ENCODE results near the gene PDE1C.

The PDE1C gene

DNA sequence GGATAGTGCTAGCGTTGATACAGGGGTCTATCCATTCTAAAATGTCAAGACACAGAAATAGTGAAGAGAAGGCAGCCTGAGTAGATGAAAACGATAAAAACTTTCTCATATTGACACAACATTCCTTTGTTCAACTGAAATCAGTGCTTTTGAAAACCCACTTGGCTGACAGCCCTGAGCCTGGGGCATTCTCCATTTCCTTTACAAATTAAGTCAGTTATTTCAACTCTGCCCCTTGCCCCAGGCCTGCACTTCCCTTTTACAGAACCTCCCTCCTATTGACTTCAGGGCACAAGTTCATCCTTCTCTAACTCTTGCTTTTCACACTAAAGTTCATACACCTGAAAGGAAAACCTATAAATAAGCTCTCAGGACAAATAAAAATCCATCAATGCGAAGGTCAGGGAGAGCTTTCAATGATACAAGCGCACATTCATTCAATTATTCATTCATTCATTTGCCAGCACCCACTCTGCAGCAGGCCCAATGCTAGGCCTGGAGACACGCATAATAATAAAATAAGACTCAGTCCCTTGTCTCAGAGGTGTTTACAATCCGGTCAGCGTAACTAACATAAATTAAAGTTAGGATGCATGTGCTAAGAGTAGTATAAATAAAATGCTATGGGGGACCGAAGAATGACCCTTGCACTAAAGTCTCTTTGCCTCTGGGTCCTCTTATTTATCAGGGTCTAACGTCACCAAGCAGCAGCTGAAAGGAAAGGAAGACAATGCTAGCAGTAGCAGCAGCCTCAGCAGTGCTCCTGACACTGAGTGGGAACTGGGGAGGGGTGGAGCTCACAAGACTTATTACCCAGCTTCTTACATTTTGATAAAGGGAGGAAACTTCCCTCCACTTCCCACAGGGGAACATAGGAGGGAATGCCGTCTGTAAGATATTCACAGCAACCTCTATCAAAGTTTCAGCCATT lies 134.8 kb downstream of the PDE1C start:
- no peak for DNase-seq

DNA sequence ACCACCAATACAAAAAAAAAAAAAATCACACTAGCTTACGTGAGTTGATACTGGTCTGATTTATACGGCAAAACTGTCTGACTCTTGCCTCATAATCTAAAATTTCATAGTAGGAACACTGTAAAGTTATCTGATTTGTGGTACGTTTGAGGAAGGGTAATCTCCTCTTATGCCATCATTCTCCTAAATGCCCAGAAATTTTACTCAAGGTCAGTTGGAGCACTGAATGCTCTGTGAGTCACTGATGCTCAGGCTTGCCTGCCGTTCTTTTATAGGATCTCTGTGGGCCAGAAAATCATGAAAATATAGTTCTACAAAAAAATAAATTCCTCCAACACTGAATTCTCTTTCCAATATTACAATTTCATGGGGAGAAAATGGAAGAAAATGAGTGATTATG lies 135.7 kb downstream of the PDE1C start:
- DNase-seq = no peak

DNA sequence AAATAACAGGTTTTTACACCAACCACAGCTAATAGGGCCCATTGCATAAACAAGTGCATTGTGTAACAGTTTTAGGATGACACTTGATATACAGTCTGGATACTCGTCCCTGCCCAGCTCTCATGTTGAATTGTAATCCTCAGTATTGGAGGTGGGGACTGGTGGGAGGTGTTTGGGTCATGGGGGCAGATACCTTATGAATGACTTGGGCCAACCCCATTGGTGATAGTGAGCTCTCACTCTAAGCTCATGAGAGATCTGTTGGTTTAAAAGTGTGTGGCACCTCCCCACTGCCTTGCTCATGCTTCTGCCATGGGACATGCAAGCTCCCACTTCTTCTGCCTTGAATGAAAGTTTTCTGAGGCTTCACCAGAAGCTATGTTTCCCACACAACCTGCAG lies 136.7 kb downstream of the PDE1C start:
- DNase-seq = no peak

GRCh38 chr7:31926991-31927584 lies 143.1 kb downstream of the PDE1C start:
- DNase-seq = no peak

DNA sequence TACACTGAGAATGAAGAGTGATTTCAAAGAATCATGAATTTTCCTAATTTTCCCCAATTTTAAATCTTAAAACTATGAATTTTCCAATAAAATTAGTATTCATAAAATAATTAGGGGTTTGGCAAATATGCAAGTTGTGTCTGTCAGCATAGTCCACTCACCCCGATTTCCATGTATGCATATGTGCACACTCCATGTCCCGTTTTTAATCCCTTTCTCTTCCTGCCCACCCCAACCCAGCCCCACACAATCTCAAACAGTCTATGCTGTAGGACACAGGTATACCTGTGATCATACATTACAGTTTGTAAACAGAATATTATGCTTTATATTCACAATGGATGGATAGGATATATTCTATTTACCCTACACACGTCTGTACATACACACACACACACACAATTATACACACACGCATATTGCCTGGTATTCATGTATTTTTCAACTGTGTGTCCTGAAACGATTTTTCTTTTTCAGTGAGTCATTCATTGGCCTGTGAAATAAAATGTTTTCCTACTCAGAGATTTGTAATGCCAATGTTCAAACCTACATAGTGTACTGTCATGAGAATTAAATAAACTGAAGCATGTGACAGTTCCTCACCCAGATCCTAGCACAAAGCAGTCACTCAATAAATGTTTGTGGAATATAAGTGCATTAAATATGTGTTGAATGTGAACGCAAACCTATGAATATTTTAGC lies 144.3 kb downstream of the PDE1C start:
- DNase-seq = no peak

DNA sequence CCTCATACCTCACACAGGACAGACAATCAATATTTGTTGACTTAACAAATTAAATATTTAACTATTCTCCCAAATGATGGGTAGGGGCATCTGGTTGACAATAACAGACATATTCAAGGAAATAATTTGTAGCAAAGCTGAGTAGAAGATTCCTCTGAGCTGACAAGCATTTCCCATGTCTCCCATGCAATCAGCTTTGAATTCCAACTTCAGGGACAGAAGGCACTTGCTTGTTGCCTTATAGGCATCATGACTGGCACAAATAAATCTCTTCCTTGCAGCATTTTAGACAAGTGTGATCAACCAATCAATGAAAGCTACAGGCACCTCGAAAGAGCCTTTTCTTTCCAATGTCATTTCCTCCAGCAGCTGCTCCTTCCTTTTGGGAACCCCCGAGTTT lies 146.0 kb downstream of the PDE1C start:
- no peak for DNase-seq

DNA sequence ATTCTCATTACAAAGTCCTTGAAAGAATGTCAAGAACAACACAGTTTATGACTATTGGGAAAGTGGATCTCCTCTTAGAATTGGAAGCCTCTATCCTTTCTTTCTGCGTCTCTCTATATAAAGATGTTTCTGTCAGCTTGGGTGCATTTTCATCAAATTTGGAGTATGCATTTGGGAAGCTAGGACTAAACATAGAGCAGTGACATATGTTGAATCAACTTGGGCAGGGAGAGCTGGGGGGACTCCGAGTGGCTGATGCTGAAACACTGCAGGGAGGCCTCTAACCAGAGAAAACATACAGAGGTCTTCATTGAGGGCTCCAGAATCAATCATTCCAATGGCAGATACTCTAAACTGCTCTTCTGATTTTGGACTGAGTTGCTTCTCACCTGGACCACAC lies 147.4 kb downstream of the PDE1C start:
- no peak for DNase-seq

DNA sequence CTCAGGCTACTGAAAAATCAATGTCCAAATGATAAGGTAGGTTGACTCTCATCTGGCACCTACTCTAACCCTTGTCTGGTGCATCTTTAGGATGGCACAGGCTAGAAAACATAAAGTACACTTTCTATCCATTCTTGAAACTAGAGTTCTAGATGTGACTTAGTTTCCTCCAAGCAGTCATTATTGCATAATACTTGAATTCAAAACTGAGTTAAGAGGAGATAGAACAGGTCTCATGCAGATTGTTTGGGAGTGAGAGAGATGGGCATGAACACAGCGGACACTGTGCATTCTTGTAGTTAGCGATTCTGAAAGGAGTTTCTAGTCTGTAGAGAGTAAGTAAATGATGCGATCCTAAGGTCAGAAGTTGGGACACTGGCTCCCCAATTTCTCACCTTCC lies 149.2 kb downstream of the PDE1C start:
- no peak for DNase-seq

- no peak for DNase-seq
Observed at GRCh38 chr7:31919678-31920369, 150.4 kb downstream of the PDE1C start.

DNA sequence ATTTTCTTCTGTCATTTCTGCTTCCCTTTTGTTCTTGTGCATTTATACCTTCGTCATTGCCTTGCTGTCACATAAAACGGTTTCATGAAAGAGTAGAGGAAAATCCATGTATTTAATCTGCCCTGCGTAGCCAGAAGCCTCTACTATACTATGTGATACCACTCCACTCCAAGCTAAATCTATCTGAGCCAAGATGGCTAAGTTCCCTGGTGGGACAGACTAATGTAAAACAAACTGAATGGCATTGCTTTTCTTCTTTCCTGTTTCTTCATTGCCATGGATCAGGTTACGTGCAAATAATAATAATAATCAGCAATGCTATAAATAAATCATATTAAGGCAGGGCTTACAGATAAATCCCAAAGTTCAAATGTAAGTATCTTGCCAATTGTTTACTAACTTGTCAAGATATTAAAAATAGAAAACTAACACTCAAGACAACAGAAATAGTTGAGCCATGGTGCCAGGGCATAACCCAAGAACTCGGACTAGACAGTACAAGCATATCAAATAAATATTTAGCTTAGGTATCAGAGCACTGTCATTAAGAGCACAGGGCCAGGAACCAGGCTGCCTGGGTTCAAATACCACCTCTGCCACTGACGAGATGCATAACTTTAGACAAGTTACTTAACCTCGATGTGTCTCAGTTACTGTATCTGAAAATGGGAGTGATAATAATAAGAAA lies 151.4 kb downstream of the PDE1C start:
- DNase-seq = no peak

DNA sequence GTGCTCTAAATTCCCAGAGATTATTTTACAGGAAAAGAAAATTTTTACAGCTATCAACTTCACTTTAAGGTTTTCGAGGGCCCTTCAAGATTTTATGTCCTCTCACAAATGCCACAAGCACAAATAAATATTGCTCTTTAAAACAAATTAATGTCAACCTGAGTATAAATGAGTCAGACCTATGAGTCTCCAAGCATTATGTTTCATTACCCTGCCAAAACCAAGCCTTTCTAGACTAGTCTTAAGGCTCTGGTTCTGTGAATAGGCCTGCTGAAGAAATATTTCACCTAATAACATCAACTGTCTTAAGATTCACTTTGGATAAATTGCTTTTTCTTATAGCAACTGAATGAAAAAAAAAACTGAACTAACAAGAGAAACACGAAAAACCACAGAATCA lies 153.0 kb downstream of the PDE1C start:
- DNase-seq = no peak

- no peak for DNase-seq
Observed at GRCh38 chr7:31910191-31910590, 160.0 kb downstream of the PDE1C start.

- DNase-seq = no peak
Observed at GRCh38 chr7:31906479-31907171, 163.6 kb downstream of the PDE1C start.

DNA sequence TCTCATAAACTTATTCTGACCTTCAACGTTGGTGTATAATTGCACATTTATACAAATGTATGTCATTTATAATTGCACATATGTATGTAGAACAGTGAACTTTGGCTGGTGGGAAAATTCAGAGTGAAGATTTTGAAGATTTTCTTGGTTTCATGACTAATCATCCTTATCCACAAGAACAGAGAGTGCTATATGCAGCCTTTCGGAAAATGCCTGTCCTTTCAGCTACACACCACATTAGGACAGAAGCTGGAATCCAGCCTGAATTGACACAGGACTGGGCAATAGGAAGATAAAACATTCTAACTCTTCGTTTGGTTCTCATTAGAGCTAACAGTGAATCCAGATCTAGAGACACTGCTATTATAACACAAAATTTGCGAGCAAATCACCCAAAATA lies 166.2 kb downstream of the PDE1C start:
- no peak for DNase-seq

- no peak for DNase-seq
Observed at GRCh38 chr7:31899356-31899927, 170.8 kb downstream of the PDE1C start.

DNA sequence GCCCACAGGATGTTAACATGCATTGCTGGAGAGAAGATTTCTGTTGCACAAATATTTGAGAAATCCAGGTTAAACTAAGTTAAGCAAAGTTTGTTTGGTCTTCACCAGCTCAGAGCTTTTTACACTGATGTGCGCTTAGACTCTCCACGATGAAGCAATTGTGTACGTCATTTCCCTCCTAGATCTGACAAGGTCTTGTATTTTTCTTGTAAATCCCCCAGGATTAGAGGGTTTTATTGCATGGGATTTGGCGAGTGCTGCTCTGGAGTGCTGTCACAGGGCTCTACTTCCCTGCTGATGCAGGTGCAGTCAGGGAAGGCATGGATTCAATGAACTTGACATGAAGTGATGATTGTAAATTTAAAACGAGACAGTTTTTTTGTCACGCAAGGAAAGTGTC lies 173.3 kb downstream of the PDE1C start:
- no peak for DNase-seq

- DNase-seq = no peak
Observed at GRCh38 chr7:31894308-31894707, 175.9 kb downstream of the PDE1C start.

- no peak for DNase-seq
Observed at GRCh38 chr7:31893365-31893764, 176.8 kb downstream of the PDE1C start.

- DNase-seq = no peak
Observed at GRCh38 chr7:31892099-31892829, 177.9 kb downstream of the PDE1C start.

DNA sequence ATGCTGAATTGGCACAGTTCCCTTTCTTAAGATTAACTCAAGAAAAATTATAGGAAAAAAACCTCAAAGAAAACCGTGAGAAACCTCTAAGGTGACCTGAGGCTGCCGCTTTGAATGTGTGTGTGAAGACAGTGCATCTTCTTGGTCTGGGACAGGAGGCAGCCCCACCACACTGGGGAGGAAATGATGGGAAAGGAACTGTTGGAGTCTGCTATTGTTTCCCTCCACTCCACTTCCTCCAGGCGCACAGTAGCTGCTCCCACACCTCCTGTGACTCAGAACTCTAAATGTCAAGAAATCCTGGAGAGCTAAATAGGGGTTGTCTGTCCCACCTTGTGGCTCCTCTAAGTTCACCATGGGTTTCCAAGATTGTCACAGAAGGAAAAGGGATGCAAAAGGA lies 179.4 kb downstream of the PDE1C start:
- DNase-seq = no peak

DNA sequence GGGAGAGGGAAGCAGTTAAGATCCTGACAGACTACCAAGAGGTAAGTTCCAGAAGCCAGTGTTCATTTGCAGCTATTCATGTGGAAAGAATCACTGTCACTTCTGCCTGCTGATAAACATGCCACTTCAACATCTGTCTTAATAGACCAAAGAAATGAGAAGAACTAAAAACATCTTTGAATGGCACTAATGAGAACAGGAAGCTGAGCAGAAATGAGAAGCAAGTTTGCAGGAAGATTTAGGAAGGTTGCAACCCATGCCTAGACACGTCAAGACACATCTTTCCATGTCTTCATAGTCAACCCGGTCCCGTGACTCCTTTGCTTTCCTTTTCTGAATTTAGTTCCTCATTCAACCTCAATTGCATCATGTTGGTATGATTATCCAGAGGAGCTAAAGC lies 180.0 kb downstream of the PDE1C start:
- DNase-seq = no peak
